ENCODE data around the gene MED26. TPM values are rescaled to one million over a fixed set of nuclear protein-coding genes. Genes with fewer than 3 reads are reported as not detected.

The MED26 gene
- total and polyA plus RNA-seq, 2 experiments from 2014 or later: 7.4 to 15.4 TPM

DNA sequence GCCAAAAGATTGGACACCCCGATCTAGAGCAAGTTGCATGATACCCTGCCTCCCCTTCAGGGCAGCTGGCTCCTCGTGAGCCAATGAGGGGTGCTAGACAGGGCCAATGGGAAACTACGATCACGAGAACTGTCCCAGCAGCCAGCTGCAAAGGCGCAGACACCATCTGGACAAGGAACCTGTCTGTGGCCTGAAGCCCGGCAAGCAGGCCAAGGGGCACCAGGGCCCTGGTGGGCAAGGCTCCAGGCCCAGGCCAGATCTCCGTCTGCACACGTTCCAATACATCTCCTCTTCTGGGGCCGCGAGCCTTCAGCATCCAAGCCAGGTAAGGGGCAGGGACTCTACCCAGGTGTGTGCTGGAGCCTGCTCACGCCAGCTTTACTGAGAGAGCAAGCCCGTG, 20.2 kb downstream of the MED26 start:
- H3K9me3 Mint-ChIP-seq: no peaks in the 10 kb centered on the region; the same call in 2 of the 3 replicates
- Histone ChIP-seq H3K9me2 (ENCODE audit: insufficient read depth) (no peaks in the 10 kb centered on the region), H4K20me1 (replicated peaks; ENCODE audit: insufficient read depth) (peaks cover 51% of the 10 kb centered on the region), H2AFZ (no peak overlapping the region), H3K4me2 (no peak overlapping the region), H3K27ac (ENCODE audit: low read depth) (0 out of 2 replicates have a peak overlapping the region, but pooled peaks have one; percentile 39), H3K79me2 (replicated peaks; ENCODE audit: insufficient read depth) (peaks cover 98% of the 10 kb centered on the region), H3K4me3 (no peak overlapping the region), H3K36me3 (ENCODE audit: insufficient read depth) (no peaks in the 10 kb centered on the region), H3K4me1 (ENCODE audit: insufficient read depth) (no peaks in the 10 kb centered on the region), H3K27me3 (ENCODE audit: insufficient read depth) (no peaks in the 10 kb centered on the region), H3F3A (replicated peaks; ENCODE audit: low read depth) (no peaks in the 10 kb centered on the region)
- H3K27ac Mint-ChIP-seq: no peak overlapping the region
- H3K4me3 Mint-ChIP-seq: no peak overlapping the region
- DNase-seq (ENCODE audit: low spot score): no peak
- TF ChIP-seq, protein P1, sequence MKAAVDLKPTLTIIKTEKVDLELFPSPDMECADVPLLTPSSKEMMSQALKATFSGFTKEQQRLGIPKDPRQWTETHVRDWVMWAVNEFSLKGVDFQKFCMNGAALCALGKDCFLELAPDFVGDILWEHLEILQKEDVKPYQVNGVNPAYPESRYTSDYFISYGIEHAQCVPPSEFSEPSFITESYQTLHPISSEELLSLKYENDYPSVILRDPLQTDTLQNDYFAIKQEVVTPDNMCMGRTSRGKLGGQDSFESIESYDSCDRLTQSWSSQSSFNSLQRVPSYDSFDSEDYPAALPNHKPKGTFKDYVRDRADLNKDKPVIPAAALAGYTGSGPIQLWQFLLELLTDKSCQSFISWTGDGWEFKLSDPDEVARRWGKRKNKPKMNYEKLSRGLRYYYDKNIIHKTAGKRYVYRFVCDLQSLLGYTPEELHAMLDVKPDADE (IDR thresholded peaks at IDR 0.05): no peak
- TF ChIP-seq POLR2AphosphoS5 (IDR thresholded peaks at IDR 0.05; ENCODE audit: low read depth) (no peak), EZH2phosphoT487 (IDR thresholded peaks at IDR 0.05; ENCODE audit: unreplicated experiment) (no peak), CTCF (conservative IDR thresholded peaks at IDR 0.05; ENCODE audit: low read depth in 2 of 2) (no peak), CREB1 (CRISPR knock-in tag; IDR thresholded peaks at IDR 0.05; ENCODE audit: low read depth) (no peak), ZNF114 (CRISPR knock-in tag; IDR thresholded peaks at IDR 0.05) (no peak), ZNF331 (CRISPR knock-in tag; IDR thresholded peaks at IDR 0.05; ENCODE audit: low read depth) (no peak), EZH2 (IDR thresholded peaks at IDR 0.05; ENCODE audit: low read depth, unreplicated experiment) (no peak), STAT1 (IDR thresholded peaks at IDR 0.05; ENCODE audit: unreplicated experiment) (no peak), NANOG (IDR thresholded peaks at IDR 0.05; ENCODE audit: borderline replicate concordance) (no peak), ZNF462 (CRISPR knock-in tag; IDR thresholded peaks at IDR 0.05) (no peak), JUNB (IDR thresholded peaks at IDR 0.05; ENCODE audit: unreplicated experiment) (no peak)
- TF ChIP-seq, protein P2, sequence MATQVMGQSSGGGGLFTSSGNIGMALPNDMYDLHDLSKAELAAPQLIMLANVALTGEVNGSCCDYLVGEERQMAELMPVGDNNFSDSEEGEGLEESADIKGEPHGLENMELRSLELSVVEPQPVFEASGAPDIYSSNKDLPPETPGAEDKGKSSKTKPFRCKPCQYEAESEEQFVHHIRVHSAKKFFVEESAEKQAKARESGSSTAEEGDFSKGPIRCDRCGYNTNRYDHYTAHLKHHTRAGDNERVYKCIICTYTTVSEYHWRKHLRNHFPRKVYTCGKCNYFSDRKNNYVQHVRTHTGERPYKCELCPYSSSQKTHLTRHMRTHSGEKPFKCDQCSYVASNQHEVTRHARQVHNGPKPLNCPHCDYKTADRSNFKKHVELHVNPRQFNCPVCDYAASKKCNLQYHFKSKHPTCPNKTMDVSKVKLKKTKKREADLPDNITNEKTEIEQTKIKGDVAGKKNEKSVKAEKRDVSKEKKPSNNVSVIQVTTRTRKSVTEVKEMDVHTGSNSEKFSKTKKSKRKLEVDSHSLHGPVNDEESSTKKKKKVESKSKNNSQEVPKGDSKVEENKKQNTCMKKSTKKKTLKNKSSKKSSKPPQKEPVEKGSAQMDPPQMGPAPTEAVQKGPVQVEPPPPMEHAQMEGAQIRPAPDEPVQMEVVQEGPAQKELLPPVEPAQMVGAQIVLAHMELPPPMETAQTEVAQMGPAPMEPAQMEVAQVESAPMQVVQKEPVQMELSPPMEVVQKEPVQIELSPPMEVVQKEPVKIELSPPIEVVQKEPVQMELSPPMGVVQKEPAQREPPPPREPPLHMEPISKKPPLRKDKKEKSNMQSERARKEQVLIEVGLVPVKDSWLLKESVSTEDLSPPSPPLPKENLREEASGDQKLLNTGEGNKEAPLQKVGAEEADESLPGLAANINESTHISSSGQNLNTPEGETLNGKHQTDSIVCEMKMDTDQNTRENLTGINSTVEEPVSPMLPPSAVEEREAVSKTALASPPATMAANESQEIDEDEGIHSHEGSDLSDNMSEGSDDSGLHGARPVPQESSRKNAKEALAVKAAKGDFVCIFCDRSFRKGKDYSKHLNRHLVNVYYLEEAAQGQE (IDR thresholded peaks at IDR 0.05; ENCODE audit: unreplicated experiment): no peak
- ATAC-seq: no peak; the same call in 1 of the 3 replicates
- no peaks in the 10 kb centered on the region for H3K27me3 Mint-ChIP-seq (ENCODE audit: insufficient read depth, low read depth, poor library complexity)
- H3K36me3 Mint-ChIP-seq (ENCODE audit: low read depth): no peaks in the 10 kb centered on the region
- H3K4me1 Mint-ChIP-seq: no peaks in the 10 kb centered on the region
